IMR-90 (cell line): ENCODE measurements around the gene VSIR. TPM values are rescaled to one million over a fixed set of nuclear protein-coding genes. Genes with fewer than 3 reads are reported as not detected.

Experiments
- ATAC-seq: fragments of 200-7000 bp; cut with Tn5 transposase; 2 replicates; pipeline ENCODE4 v1.9.1; 2020; ENCODE audit warnings: low read depth, mild to moderate bottlenecking, moderate library complexity
- BruUV-seq: library from RNA; stranded (reverse); fragments of 400-500 nt; replicated peaks from 2 replicates; lab custom pipeline; 2021; lab: Mats Ljungman, UMichigan
- CTCF ChIA-PET: fragments of 300-600 bp; formaldehyde crosslinking; extraction: SDS; loops from one replicate; lab custom pipeline; 2021; ENCODE audit warnings: antibody characterized with exemption; lab: Yijun Ruan, JAX
- POLR2A ChIA-PET: fragments of 300-600 bp; sonication (Branson Sonifier 250); formaldehyde crosslinking; loops from one replicate; lab custom pipeline; 2022; ENCODE audit warnings: antibody characterized with exemption; ENCODE audit not compliant: unreplicated experiment; lab: Charles Lee
- DNase-seq: peaks from one replicate; pipeline ENCODE4 v3.0.0; 2013
- H2AFZ ChIP-seq: replicated peaks from 2 replicates; pipeline ENCODE3; 2013; ENCODE audit warnings: low read length, mild to moderate bottlenecking; ENCODE audit not compliant: poor library complexity
- H2AK5ac ChIP-seq: 2 replicates; pipeline ENCODE4 v1.6.1; 2013; ENCODE audit warnings: low read depth, low read length, inconsistent platforms
- H2AK9ac ChIP-seq: replicated peaks from 2 replicates; pipeline ENCODE3; 2013; ENCODE audit warnings: mild to moderate bottlenecking, low read depth, low read length, moderate library complexity; ENCODE audit not compliant: poor library complexity
- H2BK120ac ChIP-seq: 2 replicates; pipeline ENCODE4 v1.6.1; 2013; ENCODE audit warnings: low read depth, low read length, inconsistent platforms
- H2BK15ac ChIP-seq: 3 replicates; pipeline ENCODE4 v1.6.1; 2013; ENCODE audit warnings: low read depth, low read length, inconsistent platforms
- H2BK20ac ChIP-seq: 2 replicates; pipeline ENCODE4 v1.6.1; 2013; ENCODE audit warnings: low read depth, mild to moderate bottlenecking, inconsistent platforms, low read length, moderate library complexity
- H2BK5ac ChIP-seq: 2 replicates; pipeline ENCODE4 v1.6.1; 2013; ENCODE audit warnings: mild to moderate bottlenecking, low read depth, low read length, inconsistent platforms; ENCODE audit not compliant: poor library complexity, severe bottlenecking
- H3K14ac ChIP-seq: replicated peaks from 2 replicates; pipeline ENCODE4 v1.6.1; 2013; ENCODE audit warnings: low read depth, low read length, inconsistent platforms
- H3K18ac ChIP-seq: 2 replicates; pipeline ENCODE4 v1.6.1; 2013; ENCODE audit warnings: low read depth, low read length, control low read depth
- H3K23ac ChIP-seq: 2 replicates; pipeline ENCODE4 v1.6.1; 2013; ENCODE audit warnings: low read depth, low read length, inconsistent platforms
- H3K27ac ChIP-seq: 2 replicates; pipeline ENCODE4 v1.5.1; 2013; ENCODE audit warnings: mild to moderate bottlenecking, control low read depth, low read length; ENCODE audit not compliant: insufficient read depth
- H3K27me3 ChIP-seq: 2 replicates; pipeline ENCODE4 v1.6.1; 2013; ENCODE audit warnings: low read length; ENCODE audit not compliant: control insufficient read depth, insufficient read depth
- H3K36me3 ChIP-seq: 2 replicates; pipeline ENCODE4 v1.6.1; 2013; ENCODE audit warnings: low read length, mixed read lengths; ENCODE audit not compliant: control insufficient read depth, insufficient read depth
- H3K4ac ChIP-seq: 2 replicates; pipeline ENCODE4 v1.6.1; 2013; ENCODE audit warnings: low read depth, low read length, inconsistent platforms
- H3K4me1 ChIP-seq: 2 replicates; pipeline ENCODE4 v1.6.1; 2013; ENCODE audit warnings: low read length, mixed read lengths; ENCODE audit not compliant: control insufficient read depth, insufficient read depth
- H3K4me2 ChIP-seq: 2 replicates; pipeline ENCODE4 v1.6.1; 2013; ENCODE audit warnings: low read depth, mild to moderate bottlenecking, control low read depth, low read length, moderate library complexity
- H3K4me3 ChIP-seq: 2 replicates; pipeline ENCODE4 v1.5.1; 2013; ENCODE audit warnings: low read depth, mild to moderate bottlenecking, control low read depth, low read length, moderate library complexity; ENCODE audit not compliant: insufficient read depth
- H3K56ac ChIP-seq: 2 replicates; pipeline ENCODE4 v1.6.1; 2013; ENCODE audit warnings: low read length, inconsistent platforms; ENCODE audit not compliant: insufficient read depth; ENCODE audit errors: extremely low read depth
- H3K79me1 ChIP-seq, 2 experiments: 2 replicates each; pipeline ENCODE4 v1.6.1; 2013; ENCODE audit warnings: low read length in 2 of 2, inconsistent platforms in 1 of 2, low read depth in 1 of 2
- H3K9ac ChIP-seq: 2 replicates; pipeline ENCODE4 v1.6.1; 2013; ENCODE audit warnings: low read depth, low read length, control low read depth
- H3K9me1 ChIP-seq: 2 replicates; pipeline ENCODE4 v1.6.1; 2013; ENCODE audit warnings: low read length, inconsistent platforms; ENCODE audit not compliant: insufficient read depth
- H3K9me3 ChIP-seq: 2 replicates; pipeline ENCODE4 v1.6.1; 2013; ENCODE audit warnings: low read length; ENCODE audit not compliant: control insufficient read depth, insufficient read depth
- H4K20me1 ChIP-seq: 2 replicates; pipeline ENCODE4 v1.6.1; 2013; ENCODE audit warnings: low read length, inconsistent platforms; ENCODE audit not compliant: insufficient read depth
- H4K5ac ChIP-seq: 2 replicates; pipeline ENCODE4 v1.6.1; 2013; ENCODE audit warnings: mild to moderate bottlenecking, low read depth, low read length, control low read depth
- H4K8ac ChIP-seq, 2 experiments: 2 replicates each; pipeline ENCODE4 v1.6.1; 2013; ENCODE audit warnings: low read depth in 2 of 2, low read length in 2 of 2, control low read depth in 1 of 2, inconsistent platforms in 1 of 2
- H4K91ac ChIP-seq: 2 replicates; pipeline ENCODE4 v1.6.1; 2013; ENCODE audit warnings: low read depth, low read length, inconsistent platforms; ENCODE audit not compliant: insufficient read depth
- CTCF ChIP-seq: conservative IDR thresholded peaks from 2 replicates; pipeline ENCODE4 v1.5.1; 2012; ENCODE audit warnings: mild to moderate bottlenecking, low read depth, low read length, improper control_type of control experiment
- RFX5 ChIP-seq: IDR thresholded peaks from 2 replicates; pipeline ENCODE4 v1.8.0; 2012; ENCODE audit warnings: low read depth, mild to moderate bottlenecking, low read length, moderate library complexity
- SMC3 ChIP-seq: fragments of 150-350 bp; IDR thresholded peaks from 2 replicates; pipeline ENCODE4 v1.6.1; 2016; ENCODE audit warnings: low read depth, mild to moderate bottlenecking, antibody characterized with exemption, low read length, moderate library complexity
- WGBS, 2 experiments: methylation state at CpG; one replicate each; pipeline versions ENCODE4 v1.1.5 to v1.1.7; 2013; ENCODE audit warnings: missing lambda C conversion rate in 2 of 2; ENCODE audit not compliant: insufficient read length in 1 of 2; ENCODE audit errors: extremely low coverage in 2 of 2; 5-methylcytosine and 5-hydroxymethylcytosine counted together
- dilution Hi-C: fragments of 300-500 bp; cut with HindIII; formaldehyde crosslinking; loops from one replicate; pipeline ENCODE4 v1.14.3; 2018; ENCODE audit warnings: low sequenced_read_pairs; ENCODE audit not compliant: unreplicated experiment
- in situ Hi-C: fragments of 300-500 bp; cut with MboI; formaldehyde crosslinking; loops from 3 replicates; pipeline ENCODE4 v1.14.3; 2019; ENCODE audit warnings: low sequenced_read_pairs, inconsistent platforms, mixed read lengths
- intact Hi-C: fragments of 100-400 bp; cut with micrococcal nuclease; formaldehyde crosslinking; loops from 2 replicates; pipeline ENCODE4 v1.10.0; 2022
- polyA plus RNA-seq, 3 experiments: library from polyadenylated mRNA; depleted of rRNA; stranded (reverse); fragments of >200 nt; gene quantifications; 2 replicates each; pipeline ENCODE4 v1.2.3, GENCODE V29; 2012; ENCODE audit warnings: low replicate concordance in 1 of 3
- total RNA-seq: library from RNA; depleted of rRNA; stranded (reverse); fragments of >200 nt; gene quantifications from 2 replicates; pipeline ENCODE4 v1.2.3, GENCODE V29; 2012

Gene VSIR
- total and polyA plus RNA-seq, 2 of the 4 experiments (the other 2 are of a cell fraction) = 5.0 to 23.8 TPM

DNA sequence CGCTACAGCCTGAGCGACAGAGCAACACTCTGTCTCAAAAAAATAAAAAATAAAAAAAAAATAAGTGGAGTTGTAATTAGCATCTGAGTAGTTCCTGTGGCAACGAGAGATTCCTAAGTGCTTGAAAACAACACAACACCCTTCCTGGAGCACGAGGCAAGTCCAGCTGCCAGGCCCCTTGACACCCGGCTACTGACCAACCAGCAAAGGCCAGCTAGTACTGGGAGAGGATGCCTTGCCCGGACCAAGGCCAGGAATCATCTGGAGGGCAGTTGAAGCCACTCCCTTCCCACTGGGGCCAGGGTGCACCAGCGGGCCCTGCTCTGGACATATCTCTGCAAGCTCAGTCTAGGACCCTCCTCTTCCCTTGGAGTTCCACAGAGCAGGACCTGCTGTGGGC lies 54.3 kb downstream of the VSIR start:
- WGBS, 2 experiments = 100% methylated on average over 1 of the region's 7 CpGs; no CpG with 5 or more reads in 1 of the 2 experiments
- Histone ChIP-seq H3K9me3 (no peaks in the 10 kb centered on the region; the same call in 1 of the 2 replicates), H3K23ac (no peak overlapping the region), H3K27me3 (peaks cover 13% of the 10 kb centered on the region), H3K79me1 (no peaks in the 10 kb centered on the region), H2BK5ac (no peak overlapping the region), H3K14ac (no peak overlapping the region), H3K9me1 (no peaks in the 10 kb centered on the region), H2BK20ac (no peak overlapping the region), H3K4me2 (no peak overlapping the region), H4K8ac (no peak overlapping the region), H3K4ac (no peak overlapping the region), H2BK15ac (no peak overlapping the region), H3K56ac (no peak overlapping the region), H4K20me1 (no peaks in the 10 kb centered on the region), H3K9ac (no peak overlapping the region), H3K36me3 (no peaks in the 10 kb centered on the region), H3K4me1 (peaks cover 16% of the 10 kb centered on the region), H4K5ac (no peak overlapping the region), H2BK120ac (no peak overlapping the region), H2AK5ac (no peak overlapping the region), H2AK9ac (no peak overlapping the region), H3K27ac (no peak overlapping the region), H2AFZ (no peak overlapping the region), H3K4me3 (no peak overlapping the region), H4K91ac (no peak overlapping the region), H3K18ac (no peak overlapping the region; the same call in 1 of the 2 replicates)
- in situ Hi-C loops = no loop called here
- ATAC-seq = no peak
- intact Hi-C loops = no loop called here
- TF ChIP-seq SMC3 = no peak
- TF ChIP-seq RFX5 = no peak
- no peak for TF ChIP-seq CTCF
- dilution Hi-C loops = no loop called here
- no TSS peak for BruUV-seq
- ChIA-PET POLR2A (no interaction called here), CTCF (interaction anchor here (0.6 to 0.7 kb wide), 4 partner anchors 44 to 92 kb away, joined by 3 to 8 read pairs (median 4); no protein-coding TSS in a partner anchor)
- DNase-seq = no peak
